Activated T-cell treated with anti-CD3 and anti-CD28 coated beads, Interleukin-2, amount 50 U/mL, for 1 hour (primary cell): ENCODE measurements around the gene CSH1.
"Not testable (repeated sequence)": the region's sequence is repeated elsewhere in the genome, so short reads cannot be mapped to it uniquely, and the experiment has no call there.

ENCODE experiments used
- DNase-seq: peaks from one replicate; pipeline ENCODE4 v3.0.0-alpha.2; 2020

The CSH1 gene

GRCh38 chr17:63898899-63899798 lies 2.8 kb upstream of the CSH1 start:
- not testable (repeated sequence) for DNase-seq

GRCh38 chr17:63894821-63895220 lies 1.6 kb downstream of the CSH1 start:
- not testable (repeated sequence) for DNase-seq

GRCh38 chr17:63894021-63894420 lies 2.4 kb downstream of the CSH1 start:
- DNase-seq, result not testable (repeated sequence)

GRCh38 chr17:63892316-63893037 lies 3.9 kb downstream of the CSH1 start:
- not testable (repeated sequence) for DNase-seq

GRCh38 chr17:63889026-63889848 lies 7.1 kb downstream of the CSH1 start:
- not testable (repeated sequence) for DNase-seq

- not testable (repeated sequence) for DNase-seq
Observed at GRCh38 chr17:63885119-63885518, 11.3 kb downstream of the CSH1 start.

- DNase-seq, result not testable (repeated sequence)
Observed at GRCh38 chr17:63882626-63883126, 13.7 kb downstream of the CSH1 start.

- peak; percentile 54 for DNase-seq
Observed at GRCh38 chr17:63881935-63882601, 14.3 kb downstream of the CSH1 start, which contains the start of gene GH2. TSS of gene GH2 (minus strand) at chr17:63881944. CDS start at chr17:63881801, 143 bp downstream.

GRCh38 chr17:63881337-63881736 lies 15.0 kb downstream of the CSH1 start:
- not testable (repeated sequence) for DNase-seq

GRCh38 chr17:63880706-63881105 lies 15.7 kb downstream of the CSH1 start:
- DNase-seq, result no peak

GRCh38 chr17:63878413-63878812 lies 18.0 kb downstream of the CSH1 start:
- not testable (repeated sequence) for DNase-seq

GRCh38 chr17:63874693-63875092 lies 21.7 kb downstream of the CSH1 start:
- DNase-seq, result not testable (repeated sequence)

GRCh38 chr17:63874061-63874626 lies 22.2 kb downstream of the CSH1 start:
- not testable (repeated sequence) for DNase-seq

GRCh38 chr17:63873577-63873976 lies 22.8 kb downstream of the CSH1 start, which contains the start of gene CSH2:
TSS of gene CSH2 (minus strand) at chr17:63873677. CDS start at chr17:63873614, 63 bp downstream.
- not testable (repeated sequence) for DNase-seq

GRCh38 chr17:63871646-63872365 lies 24.6 kb downstream of the CSH1 start:
- DNase-seq, result not testable (repeated sequence)

- not testable (repeated sequence) for DNase-seq
Observed at GRCh38 chr17:63870292-63870665, 26.1 kb downstream of the CSH1 start.

GRCh38 chr17:63869491-63870291 lies 26.7 kb downstream of the CSH1 start:
- DNase-seq, result not testable (repeated sequence)

GRCh38 chr17:63866625-63867024 lies 29.7 kb downstream of the CSH1 start:
- DNase-seq, result not testable (repeated sequence)

- DNase-seq, result no peak
Observed at GRCh38 chr17:63859257-63859656, 37.1 kb downstream of the CSH1 start.

- DNase-seq, result not testable (repeated sequence)
Observed at GRCh38 chr17:63856425-63856824, 39.9 kb downstream of the CSH1 start.
